ENCODE results near the gene CNTN6.

CNTN6 gene

GRCh38 chr3:1179146-1179545, 86.3 kb downstream of the CNTN6 start:
- FAIRE-seq, result no peak

- no peak for FAIRE-seq
These were observed 90.7 kb downstream of the CNTN6 start for GRCh38 chr3:1183320-1184048.

- no peak for FAIRE-seq
These were observed 97.7 kb downstream of the CNTN6 start for GRCh38 chr3:1190569-1190968.

- FAIRE-seq, result no peak
These were observed 98.2 kb downstream of the CNTN6 start for GRCh38 chr3:1191026-1191425.

- no peak for FAIRE-seq
These were observed 103.1 kb downstream of the CNTN6 start for GRCh38 chr3:1195947-1196346.

GRCh38 chr3:1197051-1197450, 104.2 kb downstream of the CNTN6 start:
- no peak for FAIRE-seq

GRCh38 chr3:1200371-1200770, 107.5 kb downstream of the CNTN6 start:
- no peak for FAIRE-seq

- no peak for FAIRE-seq
These were observed 115.1 kb downstream of the CNTN6 start for GRCh38 chr3:1207904-1208303.

- no peak for FAIRE-seq
These were observed 122.1 kb downstream of the CNTN6 start for GRCh38 chr3:1214933-1215332.

GRCh38 chr3:1216856-1217255, 124.0 kb downstream of the CNTN6 start:
- no peak for FAIRE-seq

- FAIRE-seq, result no peak
These were observed 134.3 kb downstream of the CNTN6 start for GRCh38 chr3:1227111-1227510.

GRCh38 chr3:1228289-1228688, 135.5 kb downstream of the CNTN6 start:
- FAIRE-seq, result no peak

GRCh38 chr3:1230920-1231319, 138.1 kb downstream of the CNTN6 start:
- FAIRE-seq, result no peak

GRCh38 chr3:1232276-1232675, 139.5 kb downstream of the CNTN6 start:
- no peak for FAIRE-seq

GRCh38 chr3:1235526-1236120, 142.8 kb downstream of the CNTN6 start:
- no peak for FAIRE-seq

- FAIRE-seq, result no peak
These were observed 158.6 kb downstream of the CNTN6 start for GRCh38 chr3:1251282-1252060.

GRCh38 chr3:1252061-1252430, 159.2 kb downstream of the CNTN6 start:
- FAIRE-seq, result no peak

- FAIRE-seq, result no peak
These were observed 169.4 kb downstream of the CNTN6 start for GRCh38 chr3:1262246-1262645.

- no peak for FAIRE-seq
These were observed 170.3 kb downstream of the CNTN6 start for GRCh38 chr3:1263121-1263520.

- FAIRE-seq, result no peak
These were observed 177.0 kb downstream of the CNTN6 start for GRCh38 chr3:1269808-1270207.

- FAIRE-seq, result no peak
These were observed 179.9 kb downstream of the CNTN6 start for GRCh38 chr3:1272546-1273265.

GRCh38 chr3:1275495-1275894, 182.7 kb downstream of the CNTN6 start:
- FAIRE-seq, result no peak

- FAIRE-seq, result no peak
These were observed 195.0 kb downstream of the CNTN6 start for GRCh38 chr3:1287815-1288214.
